Activated CD8-positive, alpha-beta memory T cell treated with anti-CD3 and anti-CD28 coated beads, Interleukin-2, amount 50 U/mL, for 24 hours (primary cell): ENCODE data around the gene SIMC1.
"Not testable (repeated sequence)": the region's sequence is repeated elsewhere in the genome, so short reads cannot be mapped to it uniquely, and the experiment has no call there.

Experiments used
- DNase-seq: peaks from one replicate; pipeline ENCODE4 v3.0.0-alpha.2; 2020; ENCODE audit errors: extremely low read depth

The SIMC1 gene

DNA sequence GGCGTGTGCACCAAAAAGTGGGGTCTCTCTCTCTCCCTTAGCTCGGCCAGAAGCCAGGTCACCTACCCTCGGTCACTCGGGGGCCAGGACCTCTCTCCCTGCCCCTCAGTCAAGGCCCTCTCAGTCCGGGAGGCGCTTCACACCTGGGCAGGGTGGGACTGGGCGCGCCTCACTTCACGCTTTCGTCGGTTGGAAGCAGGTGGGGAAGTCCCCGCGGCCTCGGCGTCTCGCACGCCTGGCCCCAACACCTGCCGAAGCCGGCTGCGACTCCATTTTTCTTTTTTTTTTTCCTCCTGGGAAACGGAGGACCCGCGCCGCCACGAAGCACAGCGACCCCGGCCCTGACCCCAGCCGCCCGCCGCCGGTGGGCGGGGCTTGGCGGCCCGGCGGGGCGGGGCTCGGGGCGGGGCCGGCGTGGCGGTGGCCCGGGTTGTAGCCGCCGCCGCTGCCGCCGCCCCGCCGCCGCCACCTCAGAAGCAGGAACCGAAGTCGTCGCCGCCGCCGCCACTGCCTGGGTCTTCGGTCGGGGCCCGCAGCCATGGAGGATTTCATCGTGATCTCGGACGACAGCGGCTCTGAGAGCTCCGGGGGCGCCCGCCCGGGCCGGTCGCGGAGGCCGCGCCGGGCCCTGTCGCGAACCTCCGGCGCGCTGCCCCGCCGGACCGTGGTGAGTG lies at the start of gene SIMC1:
SIMC1 (plus strand) TSS at position 454 of the 674 bp plus-strand sequence; CDS start at position 539, 85 bp downstream.
- DNase-seq: not testable (repeated sequence)

DNA sequence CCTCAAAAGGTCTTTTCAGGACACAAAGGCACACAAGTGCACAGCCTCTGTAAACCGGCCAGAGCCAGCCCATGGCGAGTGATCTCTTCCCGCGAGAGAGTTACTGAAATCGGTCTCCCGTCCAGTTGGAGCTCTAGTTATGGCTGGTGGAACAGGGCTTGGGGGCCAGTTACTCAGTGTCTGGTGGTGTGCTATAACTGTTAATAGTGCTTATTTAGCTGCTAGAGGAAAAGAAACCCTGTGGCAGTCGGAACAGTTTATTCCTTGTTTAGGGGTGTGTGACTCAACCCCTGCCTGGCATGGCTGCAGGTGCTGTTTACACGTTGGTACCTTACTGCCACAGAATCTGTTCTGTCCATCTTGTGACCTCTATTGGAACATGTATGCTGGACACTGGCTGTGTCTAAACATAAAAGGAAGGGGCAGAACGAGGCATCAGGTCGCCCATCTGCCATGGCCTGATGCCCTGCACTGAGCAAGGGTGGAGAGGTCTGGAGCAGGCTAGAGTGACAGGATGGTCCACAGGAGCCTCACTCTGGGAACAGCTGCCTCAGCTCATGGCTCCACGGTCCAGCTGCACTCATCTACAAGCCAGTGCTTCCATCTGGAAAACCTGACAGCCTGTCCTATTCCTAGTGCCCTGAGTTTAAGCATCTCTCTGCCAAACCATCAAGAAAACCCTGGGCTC lies 49.6 kb upstream of the SIMC1 start:
- no peak for DNase-seq

DNA sequence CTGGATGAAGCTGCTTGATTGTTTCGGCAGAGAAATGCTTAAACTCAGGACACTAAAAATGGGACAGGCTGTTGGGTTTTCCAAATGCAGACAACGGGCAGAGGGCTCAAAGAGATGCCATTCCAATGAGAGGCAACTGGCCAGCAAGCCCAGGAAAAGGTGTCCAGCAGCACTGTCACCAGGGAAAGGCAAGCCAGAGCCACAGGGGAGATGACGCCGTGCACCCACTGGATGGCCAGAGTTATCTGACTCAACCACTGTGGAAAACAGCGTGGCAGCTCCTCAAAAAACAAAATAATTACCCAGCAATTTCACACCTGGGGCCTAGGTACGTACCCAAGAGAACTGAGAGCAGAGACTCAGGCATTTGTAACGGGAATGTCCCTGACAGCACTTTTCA lies 48.4 kb upstream of the SIMC1 start:
- no peak for DNase-seq

DNA sequence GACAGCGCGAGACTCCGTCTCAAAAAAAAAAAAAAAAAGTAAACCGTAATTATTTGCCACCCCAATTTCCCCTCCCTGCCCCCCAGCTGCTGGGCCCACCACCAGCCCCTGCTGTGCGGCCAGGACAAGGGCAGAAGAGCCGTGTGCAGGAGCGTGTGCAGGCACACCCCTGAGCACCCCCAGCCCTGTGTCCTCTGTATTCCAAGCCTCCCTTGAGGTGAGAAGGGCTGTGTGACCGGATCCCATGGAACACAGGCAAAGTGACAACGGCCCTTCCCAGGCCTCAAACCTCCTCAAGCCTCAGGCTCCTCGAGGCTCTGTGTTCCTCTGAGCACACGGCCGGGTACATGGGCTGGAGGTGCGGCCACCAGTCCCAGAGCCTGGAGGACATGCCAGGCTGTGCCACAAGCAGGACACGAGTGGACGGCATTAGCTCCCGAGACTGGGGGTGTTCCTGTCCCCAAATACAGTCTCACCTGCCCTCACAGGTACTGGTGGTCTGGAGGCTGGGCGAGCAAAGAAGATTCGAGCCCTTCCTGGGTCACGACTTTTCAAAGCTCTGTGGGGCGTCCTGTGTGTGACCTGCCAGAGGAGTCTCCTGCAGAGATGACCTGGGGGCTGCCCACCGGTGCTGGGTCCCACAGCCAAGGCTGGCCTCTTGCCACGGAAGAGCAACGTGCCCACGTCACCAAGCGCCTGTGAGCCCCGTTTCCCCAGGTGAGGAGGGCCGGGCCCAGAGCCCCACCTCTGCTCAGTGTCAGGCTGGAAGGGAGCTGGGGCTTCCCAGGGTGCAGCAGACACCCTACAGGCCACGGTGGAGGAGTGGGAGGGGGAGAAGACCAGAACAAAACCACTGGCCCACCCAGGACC lies 47.1 kb upstream of the SIMC1 start:
- no peak for DNase-seq

DNA sequence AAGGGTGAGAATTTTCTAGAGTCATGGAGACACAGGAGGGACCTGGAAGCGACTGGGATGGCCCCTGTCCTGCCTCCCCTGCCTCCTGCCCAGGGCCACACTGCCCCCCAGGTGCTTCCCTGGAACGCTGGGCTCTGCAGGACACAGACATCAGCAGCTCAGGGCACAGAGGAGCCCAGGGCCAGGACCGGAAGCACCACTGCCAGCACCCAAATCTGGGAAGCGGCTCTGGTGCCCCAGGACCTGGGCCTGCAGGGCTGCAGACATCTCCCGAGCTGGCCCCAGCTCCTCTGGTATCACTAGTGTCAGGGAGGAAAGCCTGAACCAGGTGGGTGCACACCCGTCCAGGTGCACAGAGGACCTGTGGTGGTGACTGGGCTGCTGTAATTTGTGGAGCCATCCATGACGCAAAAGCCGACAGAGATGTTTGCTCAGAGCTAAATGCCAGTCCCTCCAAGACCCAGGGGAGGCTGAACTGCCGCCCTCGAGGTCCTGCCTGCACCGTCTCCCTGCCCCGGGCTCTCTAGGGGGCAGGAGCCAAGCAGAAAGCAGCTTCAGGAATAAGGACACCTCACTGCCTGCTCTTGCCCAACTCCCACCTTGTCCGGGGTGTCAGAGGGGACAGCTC lies 46.0 kb upstream of the SIMC1 start:
- DNase-seq: no peak

DNA sequence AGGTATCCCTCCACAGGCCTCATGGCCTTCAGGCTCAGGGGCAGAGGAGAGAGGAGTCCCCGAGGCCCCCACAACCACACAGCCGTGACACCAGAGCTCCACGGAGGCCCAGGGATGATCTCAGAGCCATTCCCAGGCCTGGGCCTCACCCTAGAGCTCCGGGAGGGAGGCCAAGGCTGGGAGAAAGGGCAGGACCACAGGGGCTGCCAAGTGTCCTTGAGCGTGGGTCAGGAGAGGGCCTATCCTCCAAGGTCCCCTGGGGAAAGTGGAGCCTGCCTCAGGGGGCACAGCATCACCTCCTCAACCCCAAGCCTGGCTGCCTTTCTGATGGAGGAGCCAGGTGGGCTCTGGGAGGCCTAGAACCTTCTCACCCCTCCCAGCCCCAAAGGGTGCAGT lies 45.5 kb upstream of the SIMC1 start:
- not testable (repeated sequence) for DNase-seq

DNA sequence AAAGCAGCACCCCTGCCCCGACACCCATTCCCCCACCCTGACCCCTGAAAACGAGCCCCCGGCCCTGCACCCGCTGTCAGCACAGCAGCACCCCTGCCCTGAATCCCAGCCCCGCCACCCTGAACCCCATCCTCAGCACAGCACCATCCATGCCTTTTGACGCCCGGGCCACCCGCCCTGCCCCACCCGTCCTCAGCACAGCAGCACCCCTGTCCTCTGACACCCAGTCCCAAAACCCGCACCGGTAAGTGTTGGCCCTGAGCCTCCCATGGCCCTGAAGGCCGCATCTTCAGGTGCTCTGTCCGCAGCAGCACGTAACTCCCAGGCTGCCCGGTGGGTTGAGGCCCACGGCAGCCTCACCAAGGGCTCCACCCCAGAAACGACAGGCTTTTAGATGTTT lies 44.6 kb upstream of the SIMC1 start:
- DNase-seq: not testable (repeated sequence)

DNA sequence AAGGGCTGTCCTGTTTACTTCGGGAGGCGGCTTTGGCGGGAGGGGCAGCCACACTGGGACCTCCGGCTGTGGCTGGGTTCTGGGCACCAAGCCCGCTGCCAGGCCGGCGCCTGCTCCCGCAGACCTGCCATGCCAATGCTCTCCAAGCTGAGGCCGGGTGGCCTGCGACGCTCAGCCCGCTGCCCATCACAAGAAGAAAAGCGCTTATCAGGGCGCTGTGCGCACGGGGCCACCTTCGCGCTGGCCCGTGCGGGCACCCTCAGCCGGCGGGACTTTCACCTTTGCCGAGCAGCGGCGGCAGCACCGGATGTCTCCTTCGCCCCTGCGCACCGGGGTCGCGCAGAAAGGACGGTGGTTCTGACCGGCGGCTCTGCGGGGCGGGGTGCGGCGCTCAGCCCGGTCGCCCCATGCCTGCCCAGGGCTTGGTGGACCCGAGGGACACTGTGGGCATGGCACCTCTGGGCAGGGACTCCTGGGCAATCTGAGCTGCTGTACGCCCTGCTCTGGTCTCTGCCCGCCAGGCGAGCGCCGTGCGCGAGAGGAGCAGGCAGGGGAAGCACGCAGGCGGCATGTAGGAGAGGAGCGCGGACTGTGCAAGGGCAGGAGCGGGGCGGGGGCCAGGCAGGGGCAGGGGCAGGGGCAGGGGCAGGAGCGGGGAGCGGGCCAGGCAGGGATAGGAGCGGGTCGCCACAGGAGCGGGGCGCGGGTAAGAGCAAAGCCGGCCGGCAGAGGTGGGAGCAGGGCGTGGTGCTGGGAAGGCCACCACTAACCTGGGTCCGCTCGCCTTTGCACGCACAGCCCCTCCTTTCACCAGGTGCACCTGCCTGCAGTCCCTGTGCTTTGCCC lies 43.8 kb upstream of the SIMC1 start:
- DNase-seq: not testable (repeated sequence)

DNA sequence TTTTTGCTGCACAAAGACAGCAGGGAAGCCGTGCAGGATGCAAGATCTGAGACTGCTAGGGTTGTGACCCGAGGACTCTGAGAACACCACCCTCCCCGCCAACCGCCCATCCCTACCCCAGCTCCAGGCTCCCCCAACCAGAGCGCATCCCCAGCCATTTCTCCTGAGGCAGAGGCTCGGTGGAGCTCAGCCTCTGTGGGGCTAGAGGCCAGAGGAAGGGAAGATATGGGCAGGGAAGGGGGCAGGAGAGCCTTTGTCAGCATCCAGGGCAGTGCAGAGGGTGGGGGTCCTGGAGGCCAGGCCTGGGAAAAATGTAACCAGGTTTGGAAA lies 43.2 kb upstream of the SIMC1 start:
- not testable (repeated sequence) for DNase-seq

DNA sequence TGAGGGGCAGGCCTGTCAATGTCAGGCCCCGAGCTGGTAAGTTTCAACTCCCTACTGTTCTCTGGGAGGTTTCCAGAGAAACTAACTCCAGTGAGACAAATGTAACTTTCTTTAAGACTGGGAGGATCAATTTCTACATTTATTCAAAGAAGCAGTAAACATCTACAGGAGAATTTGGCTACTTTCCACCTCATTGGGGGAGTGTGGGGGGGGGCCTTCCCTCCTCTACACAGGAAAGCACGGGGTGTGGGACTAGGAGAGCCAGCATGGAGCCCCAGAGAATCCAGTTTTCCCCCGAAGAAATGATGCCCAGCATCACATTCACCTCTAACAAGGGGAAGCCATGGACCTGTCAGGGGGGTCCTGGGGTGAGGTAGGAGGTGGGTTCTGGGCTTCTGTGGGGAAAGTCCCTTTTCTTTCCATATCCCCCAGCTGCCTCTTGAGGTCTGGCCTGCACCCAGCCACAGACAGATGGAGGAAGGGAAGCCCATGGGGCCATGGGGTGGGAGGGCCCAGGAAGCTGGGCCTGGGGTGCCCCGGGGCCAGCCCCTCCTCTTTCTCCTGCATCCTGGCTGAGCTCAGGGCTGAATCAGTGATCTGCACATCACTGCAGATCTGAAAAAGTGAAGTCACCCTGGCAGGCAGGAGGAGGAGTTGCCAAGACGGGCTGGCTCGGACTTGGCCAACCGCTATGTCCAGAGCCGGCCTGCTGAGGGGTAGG lies 42.6 kb upstream of the SIMC1 start:
- DNase-seq: not testable (repeated sequence)

DNA sequence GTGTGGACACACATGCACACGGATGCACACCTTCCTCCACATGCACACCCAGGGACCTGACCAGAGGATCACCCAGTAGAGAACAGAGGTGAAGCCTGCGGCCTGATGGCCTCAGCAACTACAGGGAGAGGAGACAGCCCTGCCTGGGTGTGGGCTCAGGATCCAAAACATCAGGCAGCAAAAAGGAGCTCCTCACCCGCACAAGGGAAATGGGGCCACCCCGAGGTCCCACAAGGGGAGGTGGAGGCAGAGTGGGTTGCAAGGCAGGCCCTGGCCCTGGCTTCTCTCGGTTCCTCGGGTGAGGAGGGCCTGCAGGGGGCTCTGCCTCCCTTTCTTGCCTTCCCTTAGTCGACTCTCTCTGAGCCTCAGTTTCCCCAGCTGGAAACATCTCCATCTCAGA lies 41.4 kb upstream of the SIMC1 start:
- DNase-seq: not testable (repeated sequence)

DNA sequence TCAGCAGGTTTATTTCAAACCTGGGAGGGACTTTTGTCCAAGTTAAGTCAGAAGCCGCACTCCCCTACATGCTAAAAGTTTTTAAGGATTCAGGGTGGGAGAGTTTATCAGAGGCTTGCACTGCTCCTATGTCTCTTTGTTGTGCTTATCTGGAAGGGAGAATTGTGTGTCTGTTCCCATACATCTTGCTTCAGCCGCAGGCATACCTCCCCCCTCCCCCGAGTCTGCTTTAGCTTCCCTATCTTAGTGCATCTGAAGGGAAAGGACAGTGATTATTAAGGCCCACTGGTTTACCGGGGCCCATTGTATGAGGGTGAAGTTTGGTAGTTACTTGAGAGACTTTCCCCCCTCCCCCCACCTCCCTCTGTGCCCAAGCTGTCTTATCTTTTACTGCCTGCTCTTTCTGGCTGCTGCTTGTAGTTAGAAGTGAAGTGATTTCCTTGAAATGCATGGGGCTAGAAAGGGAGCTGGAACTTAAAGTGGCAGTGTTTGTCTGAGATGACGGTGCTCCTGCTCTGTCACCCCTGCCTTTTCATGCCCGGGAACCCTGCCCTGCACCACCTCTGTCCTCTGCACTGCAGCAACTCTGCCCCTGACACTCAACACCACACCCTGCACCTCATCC lies 40.9 kb upstream of the SIMC1 start:
- DNase-seq: not testable (repeated sequence)

DNA sequence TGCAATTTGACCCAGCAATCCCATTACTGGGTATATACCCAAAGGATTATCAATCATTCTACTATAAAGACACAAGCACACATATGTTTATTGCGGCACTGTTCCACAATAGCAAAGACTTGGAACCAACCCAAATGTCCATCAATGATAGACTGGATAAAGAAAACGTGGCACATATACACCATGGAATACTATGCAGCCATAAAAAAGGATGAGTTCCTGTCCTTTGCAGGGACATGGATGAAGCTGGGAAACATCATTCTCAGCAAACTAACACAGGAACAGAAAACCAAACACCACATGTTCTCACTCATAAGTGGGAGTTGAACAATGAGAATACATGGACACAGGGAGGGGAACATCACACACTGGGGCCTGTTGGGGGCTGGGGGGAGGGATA lies 39.9 kb upstream of the SIMC1 start:
- DNase-seq: not testable (repeated sequence)

DNA sequence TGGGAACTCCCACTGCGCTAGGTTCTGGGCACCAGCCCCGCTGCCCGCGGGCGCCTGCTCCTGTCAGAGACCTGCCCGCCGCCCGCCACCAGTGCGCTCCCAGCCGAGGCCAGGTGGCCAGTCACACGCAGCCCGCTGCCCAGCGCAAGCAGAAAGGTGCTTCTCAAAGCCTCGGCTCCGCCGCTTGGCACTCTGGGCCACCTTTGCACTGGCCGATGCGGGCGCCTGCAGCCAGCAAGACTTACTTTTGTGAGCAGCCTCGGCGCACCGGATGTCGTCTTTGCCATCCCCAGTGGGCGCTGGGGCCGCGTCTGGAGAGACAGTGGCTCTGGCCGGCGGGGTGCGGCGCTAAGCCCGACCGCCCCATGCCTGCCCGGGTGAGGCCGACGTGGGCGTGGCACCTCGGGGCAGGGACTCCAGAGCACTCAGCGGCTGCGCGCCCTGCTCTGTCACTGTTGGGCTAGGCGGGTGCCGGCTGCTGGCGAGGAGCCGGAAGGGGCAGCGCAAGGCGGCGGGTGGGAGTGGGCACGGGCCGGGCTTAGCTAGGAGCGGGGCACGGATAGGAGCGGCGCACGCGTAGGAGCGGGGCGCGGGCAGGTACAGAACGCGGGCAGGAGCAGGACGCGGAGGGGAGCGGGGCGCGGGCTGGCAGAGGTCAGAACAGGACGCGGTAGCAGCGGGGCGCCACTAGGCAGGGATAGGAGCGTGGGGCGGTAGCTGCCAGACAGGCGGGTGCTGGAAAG lies 39.1 kb upstream of the SIMC1 start:
- DNase-seq: not testable (repeated sequence)

DNA sequence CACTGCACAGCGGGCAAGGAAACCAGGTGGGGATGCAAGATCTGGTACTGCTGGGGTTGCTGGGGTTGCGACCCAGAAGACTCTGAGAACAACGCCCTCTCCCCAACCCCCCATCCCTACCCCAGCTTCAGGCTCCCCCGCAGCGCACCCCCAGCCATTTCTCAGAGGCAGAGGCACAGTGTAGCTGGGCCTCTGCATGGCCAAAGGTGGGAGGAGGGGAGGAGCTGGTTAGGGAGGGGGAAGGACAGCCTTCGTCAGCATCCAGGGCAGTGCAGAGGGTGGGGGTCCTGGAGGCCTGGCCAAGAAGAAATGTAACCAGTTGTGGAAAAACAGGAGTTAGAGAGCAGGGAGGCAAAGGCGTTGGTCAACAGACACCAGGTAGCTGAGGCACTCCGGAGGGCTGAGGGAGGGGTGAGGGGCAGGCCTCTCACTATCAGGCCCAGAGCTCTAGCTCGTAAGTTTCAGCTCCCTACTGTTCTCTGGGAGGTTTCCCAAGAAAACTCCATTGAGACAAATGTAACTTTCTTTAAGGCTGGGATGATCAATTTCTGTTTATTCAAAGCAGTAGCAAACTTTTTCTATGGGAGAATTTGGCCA lies 38.3 kb upstream of the SIMC1 start:
- DNase-seq: not testable (repeated sequence)

DNA sequence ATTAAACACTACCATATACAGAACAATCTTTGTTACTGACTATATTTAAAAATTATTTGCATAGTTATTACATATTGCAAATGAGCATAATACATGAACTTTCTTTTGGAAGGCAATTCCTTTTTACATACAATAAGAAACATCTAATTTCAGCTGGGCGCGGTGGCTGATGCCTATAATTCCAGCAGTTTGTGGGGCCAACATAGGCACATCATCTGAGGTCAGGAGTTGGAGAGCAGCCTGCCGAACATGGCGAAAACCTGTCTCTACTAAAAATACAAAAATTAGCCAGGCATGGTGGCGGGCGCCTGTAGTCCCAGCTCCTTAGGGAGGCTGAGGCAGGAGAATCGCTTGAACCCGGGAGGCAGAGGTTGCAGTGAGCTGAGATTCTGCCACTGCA lies 36.4 kb upstream of the SIMC1 start:
- DNase-seq: no peak

DNA sequence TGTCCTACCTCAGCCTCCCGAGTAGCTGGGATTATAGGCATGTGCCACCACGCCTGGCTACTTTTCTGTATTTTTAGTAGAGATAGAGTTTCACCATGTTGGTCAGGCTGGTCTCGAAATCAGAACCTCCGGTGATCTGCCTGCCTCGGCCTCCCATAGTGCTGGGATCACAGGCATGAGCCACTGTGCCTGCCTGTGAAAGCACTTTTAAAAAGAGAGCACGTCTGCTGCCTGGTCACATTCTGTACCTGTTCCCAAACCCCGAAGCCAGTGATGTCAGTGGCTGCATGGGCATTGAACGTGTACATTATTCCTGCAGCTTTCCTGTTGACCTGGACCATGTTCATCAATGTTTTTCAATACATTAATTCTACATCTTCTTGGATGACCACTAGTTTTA lies 35.1 kb upstream of the SIMC1 start:
- no peak for DNase-seq

DNA sequence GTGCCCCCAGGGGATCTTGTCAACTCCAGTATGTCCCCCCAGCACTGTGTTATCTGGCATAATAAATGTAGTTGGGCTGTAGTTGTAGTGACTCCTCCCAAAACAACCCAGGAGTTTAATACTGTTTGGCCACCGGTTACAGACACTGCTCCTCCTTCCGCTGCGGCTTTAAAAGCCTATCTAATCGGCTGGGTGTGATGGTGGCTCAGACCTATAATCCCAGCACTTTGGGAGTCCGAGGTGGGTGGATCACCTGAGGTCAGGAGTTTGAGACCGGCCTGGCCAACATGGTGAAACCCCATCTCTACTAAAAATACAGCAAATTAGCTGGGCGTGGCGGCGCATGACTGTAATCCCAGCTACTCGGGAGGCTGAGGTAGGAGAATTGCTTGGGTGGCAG lies 34.7 kb upstream of the SIMC1 start:
- not testable (repeated sequence) for DNase-seq

DNA sequence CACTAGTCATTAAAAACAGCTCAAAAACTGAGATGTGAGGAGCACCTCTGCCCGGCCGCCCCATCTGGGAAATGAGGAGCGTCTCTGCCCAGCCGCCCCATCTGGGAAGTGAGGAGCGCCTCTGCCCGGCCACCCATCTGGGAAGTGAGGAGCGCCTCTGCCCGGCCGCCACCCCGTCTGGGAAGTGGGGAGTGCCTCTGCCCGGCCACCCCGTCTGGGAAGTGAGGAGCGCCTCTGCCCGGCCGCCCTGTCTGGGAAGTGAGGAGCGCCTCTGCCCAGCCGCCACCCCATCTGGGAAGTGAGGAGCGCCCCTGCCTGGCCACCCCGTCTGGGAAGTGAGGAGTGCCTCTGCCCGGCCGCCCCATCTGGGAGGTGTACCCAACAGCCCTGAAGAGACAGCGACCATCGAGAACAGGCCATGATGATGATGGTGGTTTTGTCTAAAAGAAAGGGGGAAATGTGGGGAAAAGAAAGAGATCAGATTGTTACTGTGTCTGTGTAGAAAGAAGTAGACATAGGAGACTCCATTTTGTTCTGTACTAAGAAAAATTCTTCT lies 23.7 kb upstream of the SIMC1 start:
- DNase-seq: not testable (repeated sequence)
